ENCODE results near the gene FRYL. TPM values are rescaled to one million over a fixed set of nuclear protein-coding genes. Genes with fewer than 3 reads are reported as not detected.

The FRYL gene
- total RNA-seq, 2 experiments from 2014 or later: 85.4 to 88.5 TPM

DNA sequence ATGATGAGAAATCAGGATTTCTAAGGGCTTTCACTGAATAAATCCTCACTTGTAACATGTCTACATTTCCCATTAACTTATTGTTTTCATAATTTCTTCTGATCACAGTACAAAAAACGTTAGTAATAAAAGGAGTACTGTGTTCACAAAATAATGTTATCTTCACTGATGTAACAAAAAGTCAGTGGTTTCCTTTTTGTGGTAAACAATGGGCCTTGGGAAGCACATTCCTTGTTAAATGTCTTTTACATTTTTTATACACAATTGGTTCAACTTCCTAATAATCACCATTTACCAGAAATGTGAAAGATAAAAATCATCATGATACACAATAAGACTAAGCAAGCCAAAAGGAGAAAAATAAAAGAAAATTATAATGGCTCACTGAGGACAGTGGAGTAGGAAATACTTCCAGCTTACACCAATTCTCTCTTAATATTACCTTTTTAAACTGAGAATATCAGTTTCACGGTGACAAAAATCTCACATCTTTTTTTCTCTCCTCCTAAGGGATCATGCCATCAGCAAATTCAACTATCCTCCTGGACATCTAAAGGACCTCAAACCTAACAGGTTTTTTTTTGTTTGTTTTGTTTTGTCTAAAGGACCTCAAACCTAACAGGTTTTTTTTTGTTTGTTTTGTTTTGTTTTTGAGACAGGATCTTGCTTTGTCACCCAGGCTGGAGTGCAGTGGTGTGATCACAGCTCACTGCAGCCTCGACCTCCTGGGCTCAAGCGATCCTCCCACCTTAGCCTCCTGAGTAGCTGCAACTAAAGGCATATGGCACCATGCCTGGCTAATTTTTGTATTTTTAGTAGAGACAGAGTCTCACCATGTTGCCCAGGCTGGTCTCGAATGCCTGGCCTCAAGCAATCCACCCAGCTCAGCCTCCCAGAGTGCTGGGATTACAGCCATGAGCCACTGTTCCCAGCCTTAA, 57.3 kb downstream of the FRYL start:
- intact Hi-C loops (cut with micrococcal nuclease; ENCODE audit: unreplicated experiment): no loop called here
- Histone ChIP-seq H3K79me2 (ENCODE audit: insufficient read depth, low read depth, low read length) (peaks cover 96% of the 10 kb centered on the region), H2AFZ (ENCODE audit: low read length) (no peak overlapping the region), H4K20me1 (ENCODE audit: insufficient read depth, low read length) (no peaks in the 10 kb centered on the region), H3K27ac (ENCODE audit: low read depth, low read length, poor library complexity, severe bottlenecking) (no peak overlapping the region), H3K9me2 (ENCODE audit: insufficient read depth, low read length) (no peaks in the 10 kb centered on the region), H3K4me1 (ENCODE audit: insufficient read depth, low read length, poor library complexity, severe bottlenecking) (no peaks in the 10 kb centered on the region), H3K4me2 (ENCODE audit: low read length) (no peak overlapping the region), H3K36me3 (ENCODE audit: insufficient read depth, low read length) (peaks cover 4% of the 10 kb centered on the region; the same call in 1 of the 2 replicates), H3K4me3 (ENCODE audit: low read depth, low read length, poor library complexity, severe bottlenecking) (no peak overlapping the region), H3K9me3 (ENCODE audit: low read length) (0 out of 2 replicates have a peak, but pooled peaks cover 5% of the 10 kb centered on the region)
- TF ChIP-seq EZH2phosphoT487 (IDR thresholded peaks at IDR 0.05; ENCODE audit: borderline replicate concordance, low read depth, low read length): no peak
- TF ChIP-seq, protein P1, sequence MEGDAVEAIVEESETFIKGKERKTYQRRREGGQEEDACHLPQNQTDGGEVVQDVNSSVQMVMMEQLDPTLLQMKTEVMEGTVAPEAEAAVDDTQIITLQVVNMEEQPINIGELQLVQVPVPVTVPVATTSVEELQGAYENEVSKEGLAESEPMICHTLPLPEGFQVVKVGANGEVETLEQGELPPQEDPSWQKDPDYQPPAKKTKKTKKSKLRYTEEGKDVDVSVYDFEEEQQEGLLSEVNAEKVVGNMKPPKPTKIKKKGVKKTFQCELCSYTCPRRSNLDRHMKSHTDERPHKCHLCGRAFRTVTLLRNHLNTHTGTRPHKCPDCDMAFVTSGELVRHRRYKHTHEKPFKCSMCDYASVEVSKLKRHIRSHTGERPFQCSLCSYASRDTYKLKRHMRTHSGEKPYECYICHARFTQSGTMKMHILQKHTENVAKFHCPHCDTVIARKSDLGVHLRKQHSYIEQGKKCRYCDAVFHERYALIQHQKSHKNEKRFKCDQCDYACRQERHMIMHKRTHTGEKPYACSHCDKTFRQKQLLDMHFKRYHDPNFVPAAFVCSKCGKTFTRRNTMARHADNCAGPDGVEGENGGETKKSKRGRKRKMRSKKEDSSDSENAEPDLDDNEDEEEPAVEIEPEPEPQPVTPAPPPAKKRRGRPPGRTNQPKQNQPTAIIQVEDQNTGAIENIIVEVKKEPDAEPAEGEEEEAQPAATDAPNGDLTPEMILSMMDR (conservative IDR thresholded peaks at IDR 0.05; ENCODE audit: low read length): no peak
- BruUV-seq (replicated peaks): no TSS peak
- DNase-seq (ENCODE audit: low spot score): no peak
- ChIA-PET CTCF (ENCODE audit: unreplicated experiment) (no interaction called here), POLR2A (interaction anchor here (0.6 kb wide), 1 partner anchor 22 kb away, joined by 3 read pairs; no protein-coding TSS in a partner anchor)

GRCh38 chr4:48720459-48720858, 59.6 kb downstream of the FRYL start:
- Histone ChIP-seq H3K36me3 (ENCODE audit: insufficient read depth, low read length) (peaks cover 4% of the 10 kb centered on the region; the same call in 1 of the 2 replicates), H3K27ac (ENCODE audit: low read depth, low read length, poor library complexity, severe bottlenecking) (no peak overlapping the region), H3K79me2 (ENCODE audit: insufficient read depth, low read depth, low read length) (peaks cover 82% of the 10 kb centered on the region), H2AFZ (ENCODE audit: low read length) (no peak overlapping the region), H3K9me3 (ENCODE audit: low read length) (peaks cover 9% of the 10 kb centered on the region; the same call in 1 of the 2 replicates), H3K4me1 (ENCODE audit: insufficient read depth, low read length, poor library complexity, severe bottlenecking) (no peaks in the 10 kb centered on the region), H3K4me2 (ENCODE audit: low read length) (no peak overlapping the region), H4K20me1 (ENCODE audit: insufficient read depth, low read length) (no peaks in the 10 kb centered on the region), H3K9me2 (ENCODE audit: insufficient read depth, low read length) (no peaks in the 10 kb centered on the region), H3K4me3 (ENCODE audit: low read depth, low read length, poor library complexity, severe bottlenecking) (no peak overlapping the region)
- intact Hi-C loops (cut with micrococcal nuclease; ENCODE audit: unreplicated experiment): no loop called here
- CTCF ChIA-PET (ENCODE audit: unreplicated experiment): no interaction called here
- POLR2A ChIA-PET: no interaction called here
- BruUV-seq (replicated peaks): no TSS peak
- DNase-seq (ENCODE audit: low spot score): no peak
- no peak for TF ChIP-seq EZH2phosphoT487 (IDR thresholded peaks at IDR 0.05; ENCODE audit: borderline replicate concordance, low read depth, low read length)
- TF ChIP-seq, protein P1 (conservative IDR thresholded peaks at IDR 0.05; ENCODE audit: low read length): no peak

All from OCI-LY7 (cell line).